ENCODE measurements around the gene VPS11. TPM values are rescaled to one million over a fixed set of nuclear protein-coding genes. Genes with fewer than 3 reads are reported as not detected.

The VPS11 gene
- total RNA-seq, 1 donor from 2014 or later: 22.0 TPM

DNA sequence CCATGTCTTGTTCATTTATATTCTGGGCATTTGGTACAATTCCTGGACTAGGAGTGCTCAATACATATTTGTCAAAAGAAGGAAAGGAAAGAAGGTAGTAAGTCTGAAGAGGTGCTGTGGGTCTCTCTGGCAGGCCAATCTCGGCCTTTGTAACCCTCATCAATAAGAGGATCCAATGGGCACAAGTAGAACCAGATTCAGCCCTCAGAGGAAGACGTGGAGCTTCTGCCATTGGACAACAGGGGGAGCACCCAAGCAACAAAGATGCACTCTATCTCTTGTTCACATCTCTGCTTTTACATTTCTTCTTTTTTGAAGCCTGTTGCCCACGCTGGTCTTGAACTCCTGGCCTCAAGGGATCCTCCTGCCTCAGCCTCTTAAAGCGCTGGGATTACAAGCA lies 2.2 kb upstream of the VPS11 start:
- no peak for DNase-seq
- TF ChIP-seq, protein P1, sequence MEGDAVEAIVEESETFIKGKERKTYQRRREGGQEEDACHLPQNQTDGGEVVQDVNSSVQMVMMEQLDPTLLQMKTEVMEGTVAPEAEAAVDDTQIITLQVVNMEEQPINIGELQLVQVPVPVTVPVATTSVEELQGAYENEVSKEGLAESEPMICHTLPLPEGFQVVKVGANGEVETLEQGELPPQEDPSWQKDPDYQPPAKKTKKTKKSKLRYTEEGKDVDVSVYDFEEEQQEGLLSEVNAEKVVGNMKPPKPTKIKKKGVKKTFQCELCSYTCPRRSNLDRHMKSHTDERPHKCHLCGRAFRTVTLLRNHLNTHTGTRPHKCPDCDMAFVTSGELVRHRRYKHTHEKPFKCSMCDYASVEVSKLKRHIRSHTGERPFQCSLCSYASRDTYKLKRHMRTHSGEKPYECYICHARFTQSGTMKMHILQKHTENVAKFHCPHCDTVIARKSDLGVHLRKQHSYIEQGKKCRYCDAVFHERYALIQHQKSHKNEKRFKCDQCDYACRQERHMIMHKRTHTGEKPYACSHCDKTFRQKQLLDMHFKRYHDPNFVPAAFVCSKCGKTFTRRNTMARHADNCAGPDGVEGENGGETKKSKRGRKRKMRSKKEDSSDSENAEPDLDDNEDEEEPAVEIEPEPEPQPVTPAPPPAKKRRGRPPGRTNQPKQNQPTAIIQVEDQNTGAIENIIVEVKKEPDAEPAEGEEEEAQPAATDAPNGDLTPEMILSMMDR (IDR thresholded peaks at IDR 0.05; ENCODE audit: borderline replicate concordance): no peak
- Histone ChIP-seq H3K36me3 (peaks cover 10% of the 10 kb centered on the region), H3K27ac (replicated peaks) (no peak overlapping the region), H3K9me3 (replicated peaks) (no peaks in the 10 kb centered on the region), H3K4me1 (peaks cover 52% of the 10 kb centered on the region), H3K27me3 (ENCODE audit: low read depth) (no peaks in the 10 kb centered on the region), H3K4me3 (no peak overlapping the region)
- intact Hi-C loops (cut with micrococcal nuclease): no loop called here

DNA sequence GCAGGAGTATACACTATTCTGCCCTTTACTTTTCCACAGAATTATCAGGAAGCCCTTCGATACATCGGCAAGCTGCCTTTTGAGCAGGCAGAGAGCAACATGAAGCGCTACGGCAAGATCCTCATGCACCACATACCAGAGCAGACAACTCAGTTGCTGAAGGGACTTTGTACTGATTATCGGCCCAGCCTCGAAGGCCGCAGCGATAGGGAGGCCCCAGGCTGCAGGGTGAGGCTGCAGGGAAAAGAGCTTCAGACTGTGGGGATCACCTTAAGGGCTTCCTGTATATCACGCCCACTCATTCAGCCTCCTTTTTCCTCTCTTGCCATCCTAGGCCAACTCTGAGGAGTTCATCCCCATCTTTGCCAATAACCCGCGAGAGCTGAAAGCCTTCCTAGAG lies 10.2 kb downstream of the VPS11 start:
- TF ChIP-seq, protein P1 (IDR thresholded peaks at IDR 0.05; ENCODE audit: borderline replicate concordance): no peak
- Histone ChIP-seq H3K9me3 (replicated peaks) (no peaks in the 10 kb centered on the region), H3K4me1 (no peaks in the 10 kb centered on the region), H3K4me3 (no peak overlapping the region), H3K27ac (replicated peaks) (no peak overlapping the region), H3K27me3 (ENCODE audit: low read depth) (no peaks in the 10 kb centered on the region), H3K36me3 (peaks cover 99% of the 10 kb centered on the region)
- DNase-seq: no peak
- intact Hi-C loops (cut with micrococcal nuclease): no loop called here

DNA sequence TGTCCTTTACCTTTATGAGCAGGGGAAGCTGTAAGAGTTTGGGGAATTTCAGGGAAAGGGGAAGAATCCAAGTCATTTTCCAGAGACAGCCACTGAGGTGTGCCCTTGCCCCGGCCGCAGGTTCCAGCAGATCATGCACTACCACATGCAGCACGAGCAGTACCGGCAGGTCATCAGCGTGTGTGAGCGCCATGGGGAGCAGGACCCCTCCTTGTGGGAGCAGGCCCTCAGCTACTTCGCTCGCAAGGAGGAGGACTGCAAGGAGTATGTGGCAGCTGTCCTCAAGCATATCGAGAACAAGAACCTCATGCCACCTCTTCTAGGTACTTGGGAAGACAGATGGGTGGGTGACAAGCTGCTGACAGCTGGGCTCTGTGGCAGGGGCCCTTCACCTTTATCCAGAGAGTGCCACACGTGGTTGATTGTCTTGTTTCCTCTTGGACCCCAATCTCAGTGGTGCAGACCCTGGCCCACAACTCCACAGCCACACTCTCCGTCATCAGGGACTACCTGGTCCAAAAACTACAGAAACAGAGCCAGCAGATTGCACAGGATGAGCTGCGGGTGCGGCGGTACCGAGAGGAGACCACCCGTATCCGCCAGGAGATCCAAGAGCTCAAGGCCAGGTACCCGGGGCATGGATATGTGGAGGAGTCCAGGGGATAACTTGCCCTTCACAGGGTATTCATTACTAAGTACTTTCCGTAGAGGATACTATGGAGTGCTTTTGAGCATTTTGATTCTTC lies 11.2 kb downstream of the VPS11 start:
- no peak overlapping the region for H3K4me3 ChIP-seq
- no peak for DNase-seq
- TF ChIP-seq, protein P1 (IDR thresholded peaks at IDR 0.05; ENCODE audit: borderline replicate concordance): no peak
- H3K4me1 ChIP-seq: no peaks in the 10 kb centered on the region
- peaks cover 89% of the 10 kb centered on the region for H3K36me3 ChIP-seq
- no peaks in the 10 kb centered on the region for H3K27me3 ChIP-seq (ENCODE audit: low read depth)
- H3K9me3 ChIP-seq (replicated peaks): no peaks in the 10 kb centered on the region
- H3K27ac ChIP-seq (replicated peaks): no peak overlapping the region
- intact Hi-C loops (cut with micrococcal nuclease): no loop called here

DNA sequence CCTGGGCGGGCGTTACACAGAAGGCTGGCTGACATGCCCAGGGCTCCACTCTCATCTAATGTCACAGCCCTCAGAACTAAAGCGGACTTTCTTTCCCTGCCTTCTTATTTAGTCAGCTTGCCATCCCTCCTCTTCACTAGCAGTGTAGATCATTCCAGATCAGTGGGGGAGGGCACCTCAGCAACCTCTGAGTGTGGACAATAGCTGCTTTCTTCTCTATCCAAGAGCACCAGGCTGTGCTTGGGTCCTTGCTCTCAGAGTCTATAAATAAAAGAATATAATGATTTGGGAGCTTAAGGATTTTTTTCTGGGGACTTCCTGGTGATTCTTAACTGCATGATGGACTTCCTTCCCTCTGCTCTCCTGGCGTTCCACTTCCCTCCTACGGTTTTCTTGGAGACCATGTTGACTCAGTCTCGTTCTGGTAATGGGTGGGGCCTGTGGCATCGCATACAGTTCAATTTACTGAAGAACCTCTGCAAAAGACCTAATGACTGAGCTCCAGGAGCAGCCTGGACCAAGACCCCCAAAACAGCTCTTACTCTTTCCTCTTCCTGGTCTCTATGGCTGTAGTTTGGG lies 14.2 kb downstream of the VPS11 start:
- intact Hi-C loops (cut with micrococcal nuclease): no loop called here
- Histone ChIP-seq H3K27me3 (ENCODE audit: low read depth) (no peaks in the 10 kb centered on the region), H3K27ac (replicated peaks) (no peak overlapping the region), H3K9me3 (replicated peaks) (no peaks in the 10 kb centered on the region), H3K36me3 (peaks cover 60% of the 10 kb centered on the region), H3K4me3 (no peak overlapping the region), H3K4me1 (peaks cover 16% of the 10 kb centered on the region)
- no peak for DNase-seq
- TF ChIP-seq, protein P1 (IDR thresholded peaks at IDR 0.05; ENCODE audit: borderline replicate concordance): no peak

DNA sequence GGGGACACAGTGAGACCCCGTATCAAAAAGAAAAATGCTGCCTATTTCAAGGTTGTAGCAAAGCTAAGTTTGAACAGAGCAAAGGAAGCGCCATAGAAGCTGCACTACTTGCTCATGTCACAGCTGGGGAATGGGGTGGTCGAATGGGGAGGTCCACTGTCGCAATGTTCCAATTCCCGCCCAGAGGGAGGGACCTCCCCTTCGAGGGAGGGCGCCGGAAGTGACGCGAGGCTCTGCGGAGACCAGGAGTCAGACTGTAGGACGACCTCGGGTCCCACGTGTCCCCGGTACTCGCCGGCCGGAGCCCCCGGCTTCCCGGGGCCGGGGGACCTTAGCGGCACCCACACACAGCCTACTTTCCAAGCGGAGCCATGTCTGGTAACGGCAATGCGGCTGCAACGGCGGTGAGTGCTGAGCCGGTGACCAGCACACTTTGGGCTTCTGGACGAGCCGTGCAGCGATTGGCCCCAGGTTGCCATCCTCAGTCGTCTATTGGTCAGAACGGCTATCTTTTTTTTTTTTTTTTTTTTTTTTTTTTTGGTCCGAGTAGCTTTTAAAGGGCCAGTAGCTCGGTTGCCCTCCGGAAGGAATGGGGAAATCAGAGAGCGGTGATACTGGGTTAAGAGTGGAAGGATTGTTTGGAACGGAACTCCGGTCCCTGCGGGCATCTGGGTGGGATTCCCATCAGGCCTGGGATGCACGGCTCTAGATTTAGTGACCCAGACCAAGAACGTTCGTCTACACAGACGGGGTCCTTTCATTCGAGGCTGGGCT lies 17.2 kb downstream of the VPS11 start, which contains the start of gene HMBS:
HMBS (plus strand) TSS at position 219 of the 774 bp plus-strand sequence; CDS start at position 372, 153 bp downstream.
- intact Hi-C loops (cut with micrococcal nuclease): no loop called here

More for the DNA sequence above, 17.2 kb downstream of the VPS11 start, which contains the start of gene HMBS:
- H3K4me1 ChIP-seq: peaks cover 20% of the 10 kb centered on the region
- H3K9me3 ChIP-seq (replicated peaks): no peaks in the 10 kb centered on the region
- H3K4me3 ChIP-seq: peak within 1 kb of the TSS; percentile 70
- TF ChIP-seq, protein P1 (IDR thresholded peaks at IDR 0.05; ENCODE audit: borderline replicate concordance): no peak
- peak within 1 kb of the TSS; percentile 94 for H3K27ac ChIP-seq (replicated peaks)
- peaks cover 29% of the 10 kb centered on the region for H3K36me3 ChIP-seq
- DNase-seq: peak; percentile 92
- no peaks in the 10 kb centered on the region for H3K27me3 ChIP-seq (ENCODE audit: low read depth)
